ENCODE measurements around the gene PAN2. TPM values are rescaled to one million over a fixed set of nuclear protein-coding genes. Genes with fewer than 3 reads are reported as not detected.
A peak's percentile ranks its signal among the peaks of the same experiment; 100 is the strongest.

Gene PAN2
- total RNA-seq, 1 donor from 2014 or later = 45.3 TPM

DNA sequence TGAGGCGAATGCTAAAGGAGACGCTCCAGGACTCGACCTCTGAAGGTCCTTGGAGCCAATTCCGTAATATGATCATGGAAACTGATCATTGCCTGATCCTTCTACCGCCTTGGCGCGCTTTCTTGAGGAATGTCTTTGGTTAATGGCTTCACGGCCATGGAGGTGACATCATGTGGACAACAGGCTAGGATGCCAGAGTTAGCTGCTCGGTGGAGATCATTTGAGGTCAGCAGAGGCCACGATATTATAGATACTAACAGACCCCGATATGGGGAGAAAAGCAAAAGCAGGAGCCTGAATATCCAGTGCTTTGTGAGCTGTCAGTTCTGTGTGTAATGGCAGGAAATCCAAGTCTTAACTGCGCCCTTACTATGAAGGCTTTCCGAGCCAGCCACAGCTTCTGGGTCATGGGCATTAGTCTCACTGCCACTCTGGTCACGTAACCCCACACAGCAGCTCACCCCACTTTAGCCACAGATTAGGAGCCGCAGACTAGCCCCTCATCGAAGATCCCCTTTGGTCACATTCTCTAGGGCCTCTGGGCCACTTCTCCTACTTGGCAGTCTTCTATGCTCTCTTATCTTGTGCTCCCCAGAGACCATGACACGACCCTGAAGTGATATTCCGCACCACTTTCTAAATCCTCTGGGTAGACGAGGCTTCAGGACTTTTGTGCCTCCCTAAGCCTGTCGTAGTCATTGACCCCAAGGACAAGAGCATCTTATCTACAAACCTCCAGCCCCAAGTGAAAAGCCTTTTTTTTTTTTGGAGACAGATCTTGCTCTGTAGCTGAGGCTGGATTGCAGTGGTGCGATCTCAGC is 32.9 kb downstream of the PAN2 start:
- Histone ChIP-seq H3K4me3 (peak overlapping the region; percentile 82 to 93), H3K27me3 (no peaks in the 10 kb centered on the region), H3K9me3 (no peaks in the 10 kb centered on the region), H3K4me1 (peaks cover 9 to 25% of the 10 kb centered on the region in 2 donors), H3K27ac (peak overlapping the region; percentile 91 to 96), H3K36me3 (peaks cover 3 to 20% of the 10 kb centered on the region in 2 donors)
- intact Hi-C loops (cut with DNase I) = loop anchor here (1.0 to 2.0 kb wide), 4 partner anchors 15 to 77 kb away; partner anchors contain the start of genes COQ10A, NABP2 and PAN2
- TF ChIP-seq, protein P1, sequence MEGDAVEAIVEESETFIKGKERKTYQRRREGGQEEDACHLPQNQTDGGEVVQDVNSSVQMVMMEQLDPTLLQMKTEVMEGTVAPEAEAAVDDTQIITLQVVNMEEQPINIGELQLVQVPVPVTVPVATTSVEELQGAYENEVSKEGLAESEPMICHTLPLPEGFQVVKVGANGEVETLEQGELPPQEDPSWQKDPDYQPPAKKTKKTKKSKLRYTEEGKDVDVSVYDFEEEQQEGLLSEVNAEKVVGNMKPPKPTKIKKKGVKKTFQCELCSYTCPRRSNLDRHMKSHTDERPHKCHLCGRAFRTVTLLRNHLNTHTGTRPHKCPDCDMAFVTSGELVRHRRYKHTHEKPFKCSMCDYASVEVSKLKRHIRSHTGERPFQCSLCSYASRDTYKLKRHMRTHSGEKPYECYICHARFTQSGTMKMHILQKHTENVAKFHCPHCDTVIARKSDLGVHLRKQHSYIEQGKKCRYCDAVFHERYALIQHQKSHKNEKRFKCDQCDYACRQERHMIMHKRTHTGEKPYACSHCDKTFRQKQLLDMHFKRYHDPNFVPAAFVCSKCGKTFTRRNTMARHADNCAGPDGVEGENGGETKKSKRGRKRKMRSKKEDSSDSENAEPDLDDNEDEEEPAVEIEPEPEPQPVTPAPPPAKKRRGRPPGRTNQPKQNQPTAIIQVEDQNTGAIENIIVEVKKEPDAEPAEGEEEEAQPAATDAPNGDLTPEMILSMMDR (IDR thresholded peaks at IDR 0.05) = no peak
- no peak for DNase-seq (ENCODE audit: low spot score in 2 of 2)

DNA sequence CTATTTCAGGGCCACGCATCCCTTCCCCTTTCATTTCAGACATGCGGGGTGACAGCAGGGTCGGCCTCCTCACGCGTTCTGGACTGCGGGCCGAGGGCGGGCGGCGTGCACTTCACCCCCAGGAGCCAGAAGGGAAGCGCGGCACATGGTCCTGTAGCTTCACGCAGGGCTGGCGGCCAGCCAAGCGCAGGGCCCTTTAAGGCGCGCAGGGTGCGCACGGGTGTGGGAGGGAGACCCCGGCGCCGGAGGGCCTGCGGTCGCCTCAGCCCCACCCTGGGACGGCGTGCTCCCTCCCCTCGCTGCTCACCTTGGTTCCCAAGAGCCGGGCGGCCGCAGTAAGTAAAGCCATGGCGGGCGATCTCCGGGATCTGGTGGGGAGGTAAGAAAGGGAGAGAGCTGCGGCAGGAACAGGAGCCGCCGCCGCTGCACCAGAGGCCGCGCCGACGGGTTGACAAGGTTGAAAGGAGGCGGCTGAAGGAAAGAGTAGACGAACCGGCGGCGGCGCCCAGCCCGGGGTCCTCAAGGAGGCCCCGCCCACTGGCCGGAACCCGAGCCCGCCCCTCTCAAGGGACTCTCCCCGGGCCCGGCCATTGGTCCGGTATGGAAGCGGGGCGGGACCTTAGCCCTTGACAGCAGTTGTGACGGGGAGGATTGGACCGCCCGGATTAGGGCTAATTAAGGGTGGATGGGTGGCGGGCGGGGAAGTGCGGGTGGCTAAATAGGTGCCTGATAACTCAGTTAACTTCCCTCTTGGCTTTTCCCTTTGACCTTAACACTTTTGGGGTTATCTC is 33.8 kb downstream of the PAN2 start, which contains the start of gene CS:
Gene CS, minus strand, starts transcription at position 478 of the 791 bp plus-strand sequence. Its CDS starts 129 bp downstream, at position 349.
- Histone ChIP-seq H3K27ac (peak within 1 kb of the TSS; percentile 91 to 96), H3K9me3 (no peaks in the 10 kb centered on the region), H3K4me1 (peaks cover 9 to 25% of the 10 kb centered on the region in 2 donors), H3K36me3 (peaks cover 3 to 13% of the 10 kb centered on the region in 2 donors), H3K4me3 (peak within 1 kb of the TSS; percentile 82 to 93), H3K27me3 (no peaks in the 10 kb centered on the region)
- intact Hi-C loops (cut with DNase I) = loop anchor here (1.0 to 2.0 kb wide), 4 partner anchors 16 to 76 kb away; partner anchors contain the start of genes COQ10A, NABP2 and PAN2
- DNase-seq (ENCODE audit: low spot score in 2 of 2) = peak; percentile 98 to 100
- TF ChIP-seq, protein P1 (IDR thresholded peaks at IDR 0.05) = no peak

DNA sequence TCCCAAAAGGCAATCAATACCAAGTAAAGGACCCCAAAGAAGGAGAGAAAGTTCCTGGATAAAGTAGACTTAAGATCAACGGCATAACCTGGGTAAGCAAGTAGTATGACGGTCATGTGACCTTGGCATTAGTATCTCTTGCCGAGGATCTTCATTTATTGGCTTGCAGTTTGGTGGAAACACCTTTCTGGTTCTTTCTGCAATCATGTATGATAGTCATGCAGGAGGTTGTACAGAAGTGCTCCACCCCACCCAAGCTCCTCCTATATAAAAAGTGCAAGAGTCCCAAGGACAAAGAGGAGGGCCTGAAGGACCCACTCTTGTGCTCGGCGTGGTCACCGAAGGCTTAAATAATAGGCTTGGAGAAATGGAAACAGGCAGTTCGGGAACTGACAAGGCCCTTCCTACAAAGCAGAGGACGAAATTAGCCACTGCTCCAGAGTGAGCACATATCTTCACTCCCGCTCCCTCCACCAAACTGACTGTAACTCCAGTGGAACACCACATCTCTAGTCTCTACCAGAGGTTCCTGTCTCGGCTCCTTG is 34.4 kb downstream of the PAN2 start:
- TF ChIP-seq, protein P1 (IDR thresholded peaks at IDR 0.05) = no peak

DNA sequence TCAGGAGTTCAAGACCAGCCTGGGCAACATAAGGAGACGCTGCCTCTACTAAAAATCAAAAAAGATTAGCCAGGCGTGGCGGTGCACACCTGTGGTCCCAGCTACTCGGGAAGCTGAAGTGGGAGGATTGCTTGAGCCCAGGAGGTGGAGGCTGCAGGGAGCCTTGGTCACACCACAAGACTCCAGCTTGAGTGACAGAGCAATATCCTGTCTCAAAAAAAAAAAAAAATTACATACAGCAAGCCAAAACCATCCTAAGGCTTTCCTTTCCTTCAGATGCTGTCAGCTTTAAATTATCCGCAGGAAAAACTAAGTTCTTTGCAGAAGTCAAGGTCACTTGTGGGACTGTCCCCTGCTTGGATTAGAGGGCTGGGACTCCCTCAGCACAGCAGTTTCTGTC is 35.0 kb downstream of the PAN2 start:
- Histone ChIP-seq H3K27me3 (no peaks in the 10 kb centered on the region), H3K4me1 (peaks cover 9 to 25% of the 10 kb centered on the region in 2 donors), H3K27ac (peak overlapping the region; percentile 91 to 96), H3K4me3 (peak overlapping the region; percentile 82 to 93), H3K36me3 (peaks cover 0 to 5% of the 10 kb centered on the region in 2 donors), H3K9me3 (no peaks in the 10 kb centered on the region)
- TF ChIP-seq, protein P1 (IDR thresholded peaks at IDR 0.05) = no peak
- intact Hi-C loops (cut with DNase I) = no loop called here
- no peak for DNase-seq (ENCODE audit: low spot score in 2 of 2)

More for the DNA sequence above, 34.4 kb downstream of the PAN2 start:
- no peak for DNase-seq (ENCODE audit: low spot score in 2 of 2)
- Histone ChIP-seq H3K36me3 (peaks cover 3 to 11% of the 10 kb centered on the region in 2 donors), H3K27me3 (no peaks in the 10 kb centered on the region), H3K9me3 (no peaks in the 10 kb centered on the region), H3K4me3 (peak overlapping the region; percentile 82 to 93), H3K4me1 (peaks cover 9 to 25% of the 10 kb centered on the region in 2 donors), H3K27ac (peak overlapping the region; percentile 91 to 96)
- intact Hi-C loops (cut with DNase I) = no loop called here

DNA sequence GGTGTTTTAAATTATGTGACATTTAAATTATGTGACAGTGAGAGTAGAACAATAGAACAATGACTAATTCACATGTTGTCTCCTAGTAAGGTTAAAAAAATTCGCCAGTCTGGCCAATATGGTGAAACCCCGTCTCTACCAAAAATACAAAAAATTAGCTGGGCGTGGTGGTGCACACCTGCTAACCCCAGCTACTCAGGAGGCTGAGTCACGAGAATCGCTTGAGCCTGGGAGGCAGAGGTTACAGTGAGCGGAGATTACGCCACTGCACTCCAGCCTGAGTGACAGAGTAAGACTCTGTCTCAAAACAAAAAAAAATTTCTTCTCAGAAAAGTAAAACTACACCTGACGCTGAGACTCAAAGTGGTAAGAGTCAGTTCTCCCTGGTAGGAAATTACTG is 36.4 kb downstream of the PAN2 start:
- no peak for DNase-seq (ENCODE audit: low spot score in 2 of 2)
- peaks cover 0 to 5% of the 10 kb centered on the region in 2 donors for H3K36me3 ChIP-seq
- no peaks in the 10 kb centered on the region for H3K27me3 ChIP-seq
- TF ChIP-seq, protein P1 (IDR thresholded peaks at IDR 0.05) = no peak
- H3K4me1 ChIP-seq = peaks cover 9 to 25% of the 10 kb centered on the region in 2 donors
- intact Hi-C loops (cut with DNase I) = no loop called here
- H3K9me3 ChIP-seq = no peaks in the 10 kb centered on the region
- no peak overlapping the region for H3K4me3 ChIP-seq
- no peak overlapping the region for H3K27ac ChIP-seq

Measured in ascending aorta (tissue), 2 donors.